GM21381 (cell line): Measurements from ENCODE around the gene IL27RA.
A peak's percentile ranks its signal among the peaks of the same experiment; 100 is the strongest.

Experiments
- ATAC-seq: cut with Tn5 transposase; IDR thresholded peaks from one replicate; pipeline ENCODE4 v1.9.1; 2021; ENCODE audit warnings: mild to moderate bottlenecking, moderate library complexity; ENCODE audit not compliant: unreplicated experiment

IL27RA gene

DNA sequence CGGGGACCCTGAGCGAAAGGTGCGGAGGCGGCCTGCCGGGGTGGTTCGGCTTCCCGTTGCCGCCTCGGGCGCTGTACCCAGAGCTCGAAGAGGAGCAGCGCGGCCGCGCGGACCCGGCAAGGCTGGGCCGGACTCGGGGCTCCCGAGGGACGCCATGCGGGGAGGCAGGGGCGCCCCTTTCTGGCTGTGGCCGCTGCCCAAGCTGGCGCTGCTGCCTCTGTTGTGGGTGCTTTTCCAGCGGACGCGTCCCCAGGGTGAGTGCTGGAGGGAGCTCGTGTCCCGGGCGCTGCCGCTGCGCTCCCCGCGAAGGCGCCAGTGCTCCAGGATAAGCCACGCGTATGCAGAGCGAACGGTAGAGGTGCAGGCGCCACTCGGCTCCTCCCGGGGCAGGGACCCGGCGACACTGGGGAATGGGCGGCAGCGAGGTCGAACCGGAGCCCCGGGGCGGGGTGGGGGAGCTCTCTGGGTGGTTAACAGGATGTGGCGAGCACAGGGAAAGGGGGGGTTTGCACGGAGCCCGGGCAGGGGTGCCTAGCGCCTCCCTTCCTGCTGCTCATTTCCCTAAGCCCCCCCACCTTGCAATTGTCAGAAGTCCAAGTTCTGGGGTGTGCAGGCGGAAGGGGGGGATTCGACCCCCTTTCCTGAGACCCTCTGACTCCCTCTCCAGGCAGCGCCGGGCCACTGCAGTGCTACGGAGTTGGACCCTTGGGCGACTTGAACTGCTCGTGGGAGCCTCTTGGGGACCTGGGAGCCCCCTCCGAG is at the start of gene IL27RA:
IL27RA (plus strand) TSS at position 44 of the 762 bp plus-strand sequence; CDS start at position 155, 111 bp downstream.
- ATAC-seq: no peak

GRCh38 chr19:13981988-13982501 is 49.5 kb upstream of the IL27RA start:
- no peak for ATAC-seq

GRCh38 chr19:13982773-13983172 is 48.8 kb upstream of the IL27RA start:
- ATAC-seq: no peak

- ATAC-seq: no peak
Observed at GRCh38 chr19:13983213-13983889, 48.2 kb upstream of the IL27RA start.

DNA sequence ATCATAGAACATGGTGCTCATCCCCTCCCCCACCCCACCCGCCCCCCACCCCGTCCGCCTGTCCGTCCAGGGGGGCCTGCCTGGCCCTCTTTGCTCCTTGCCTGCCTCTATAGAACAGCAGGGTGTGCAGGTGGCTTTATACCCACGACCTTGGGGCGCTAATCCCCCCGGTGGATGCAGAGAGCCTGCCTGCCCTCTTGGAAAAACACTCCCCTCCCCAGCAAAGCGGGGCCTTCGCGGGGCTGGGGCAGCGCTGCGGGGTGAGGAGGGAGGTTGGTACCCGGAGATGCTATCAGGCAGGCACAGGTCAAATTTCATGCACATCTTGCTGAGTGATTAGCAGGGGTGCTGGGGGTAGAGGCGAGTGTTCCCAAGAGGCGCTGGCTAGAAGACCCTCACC is 47.4 kb upstream of the IL27RA start:
- no peak for ATAC-seq

DNA sequence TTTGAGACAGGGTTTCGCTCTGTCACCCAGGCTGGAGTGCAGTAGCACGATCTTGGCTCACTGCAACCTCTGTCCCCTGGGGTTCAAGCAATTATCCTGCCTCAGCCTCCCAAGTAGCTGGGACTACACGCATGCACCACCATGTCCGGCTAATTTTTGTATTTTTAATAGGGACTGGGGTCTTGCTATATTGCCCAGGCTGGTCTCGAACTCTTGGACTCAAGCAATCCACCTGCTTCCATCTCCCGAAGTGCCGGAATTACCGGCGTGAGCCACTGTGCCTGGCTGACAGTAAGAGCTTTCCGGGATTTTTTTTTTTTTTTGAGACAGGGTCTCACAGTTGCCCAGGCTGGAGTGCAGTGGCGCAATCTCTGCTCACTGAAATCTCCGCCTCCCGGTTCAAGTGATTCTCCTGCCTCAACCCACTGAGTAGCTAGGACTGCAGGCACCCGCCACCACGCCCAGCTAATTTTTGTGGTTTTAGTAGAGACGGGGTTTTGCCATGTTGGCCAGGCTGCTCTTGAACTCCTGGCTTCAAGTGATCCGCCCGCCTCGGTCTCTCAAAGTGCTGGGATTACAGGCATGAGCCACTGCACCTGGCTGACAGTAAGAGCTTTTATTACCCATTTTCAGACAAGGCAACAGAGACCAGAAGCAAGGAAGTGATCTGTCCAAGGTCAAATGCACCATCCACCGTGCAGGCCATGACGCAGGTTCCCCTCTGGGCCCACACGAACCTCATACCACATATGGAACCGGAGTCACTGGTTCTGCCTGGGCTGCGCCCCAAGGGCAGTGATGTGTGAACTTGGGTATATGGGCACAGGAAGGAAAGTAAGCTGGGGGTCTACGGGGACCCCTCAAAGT is 46.5 kb upstream of the IL27RA start:
- ATAC-seq: no peak

DNA sequence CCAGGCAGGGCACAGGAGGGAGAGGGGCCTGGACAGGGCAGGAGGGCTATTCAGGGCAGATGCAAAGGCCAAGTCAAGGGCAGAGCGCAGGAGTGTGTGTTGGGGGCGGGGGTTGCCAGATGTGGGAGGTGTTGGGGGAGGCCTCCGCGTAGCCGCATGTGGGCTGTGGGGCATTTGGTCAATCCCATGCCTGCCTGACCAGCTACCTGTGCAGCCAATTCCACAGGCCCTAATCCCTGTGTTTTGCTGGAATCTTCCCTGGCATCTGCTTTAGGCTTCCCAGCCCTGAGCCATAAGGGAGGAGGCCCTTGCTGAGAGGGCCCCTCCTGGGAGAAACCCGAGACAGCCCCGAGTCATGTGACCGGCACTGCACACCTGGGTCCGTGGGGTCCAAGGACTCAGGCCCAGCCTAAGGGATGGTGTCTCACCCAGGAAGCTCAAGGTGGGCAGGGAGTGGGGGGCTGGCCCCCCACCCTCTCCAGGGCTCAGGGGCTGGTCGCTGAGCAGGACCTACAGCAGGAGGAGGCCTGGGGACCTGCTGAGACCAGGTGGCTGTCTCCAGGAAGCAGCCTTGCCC is 45.7 kb upstream of the IL27RA start:
- ATAC-seq: no peak

DNA sequence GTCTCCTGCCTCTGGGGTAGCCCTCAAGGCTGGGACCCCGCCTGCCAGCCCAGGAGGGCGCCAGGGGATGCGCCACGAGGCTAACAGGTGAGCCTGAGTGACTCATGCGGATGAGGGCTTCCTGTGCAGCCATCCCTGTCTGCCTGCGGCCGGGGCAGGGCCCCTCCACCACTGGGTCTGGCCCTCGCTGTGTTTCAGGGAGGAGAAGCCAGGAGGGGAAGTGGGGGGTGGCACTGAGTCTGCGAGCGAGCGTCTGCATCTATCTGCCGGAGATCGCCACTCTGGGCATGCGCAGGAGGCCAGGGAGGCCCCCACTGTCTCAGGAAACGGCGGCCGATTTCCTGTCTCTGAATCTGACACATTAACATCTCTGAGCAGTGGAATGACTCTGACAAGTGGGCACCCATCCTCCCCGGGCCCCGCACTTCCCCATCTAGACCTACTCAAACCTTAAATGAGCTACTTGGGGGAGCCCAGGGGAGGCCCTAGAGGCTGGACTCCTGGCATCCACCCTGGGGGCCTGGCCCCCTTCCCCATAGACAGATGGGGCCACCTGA is 45.1 kb upstream of the IL27RA start:
- peak; percentile 81 for ATAC-seq

DNA sequence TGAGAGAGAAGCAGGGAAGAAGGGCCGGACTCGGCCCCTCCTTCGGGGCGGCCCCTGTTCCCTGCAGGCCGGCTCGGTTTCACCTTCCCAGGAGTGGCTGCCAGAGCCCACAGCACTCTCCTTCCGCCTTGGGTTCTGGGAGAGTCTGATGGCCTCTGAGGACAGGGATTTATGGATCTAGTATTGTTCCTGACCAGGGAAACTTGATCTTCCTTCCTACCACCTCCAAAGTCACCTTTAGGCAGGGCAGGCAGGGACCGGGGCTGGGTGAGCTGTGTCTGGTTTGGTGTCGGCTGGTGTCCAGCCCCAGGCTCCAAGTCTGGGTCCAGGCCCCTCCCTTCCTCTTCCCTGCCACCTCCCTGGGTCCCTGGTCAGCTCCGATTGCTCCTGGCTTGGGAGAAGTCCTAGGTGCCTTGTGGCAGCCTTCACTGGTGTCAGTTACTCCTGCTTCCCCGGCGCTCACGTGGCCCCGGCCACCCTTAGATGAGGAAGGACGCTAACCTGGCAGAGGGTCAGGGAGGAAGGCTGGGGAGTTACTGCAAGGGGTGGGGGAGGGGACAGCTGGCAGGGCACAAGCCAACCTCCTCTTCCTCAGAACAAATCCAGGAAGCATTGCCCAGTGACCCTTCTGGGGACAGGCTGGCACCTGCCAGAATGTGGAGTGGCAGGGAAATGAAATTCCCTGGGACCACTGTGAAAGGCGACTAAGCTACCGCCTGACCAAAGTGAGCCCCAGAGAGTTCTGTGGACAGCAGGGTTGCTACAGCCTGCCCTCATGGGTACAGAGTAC is 44.3 kb upstream of the IL27RA start:
- ATAC-seq: no peak

DNA sequence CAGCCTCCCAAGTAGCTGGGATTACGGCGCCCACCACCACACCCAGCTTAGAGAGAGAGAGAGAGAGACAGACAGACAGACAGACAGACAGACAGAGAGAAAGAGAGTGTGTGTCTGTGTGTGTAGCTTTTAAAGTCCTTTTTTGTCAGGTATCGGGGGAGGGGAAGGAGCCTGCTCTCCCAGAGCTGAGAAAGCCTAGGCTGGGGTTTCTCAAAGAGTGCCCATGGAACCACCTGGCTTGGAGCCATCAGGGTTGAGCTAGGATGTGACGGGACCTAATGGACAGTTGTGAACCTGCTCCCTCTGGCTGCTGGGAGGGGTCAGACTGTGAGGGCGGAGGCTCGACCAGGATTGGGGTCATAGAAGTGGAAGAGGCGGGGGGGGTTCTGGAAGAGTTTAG is 42.1 kb upstream of the IL27RA start:
- ATAC-seq: no peak

DNA sequence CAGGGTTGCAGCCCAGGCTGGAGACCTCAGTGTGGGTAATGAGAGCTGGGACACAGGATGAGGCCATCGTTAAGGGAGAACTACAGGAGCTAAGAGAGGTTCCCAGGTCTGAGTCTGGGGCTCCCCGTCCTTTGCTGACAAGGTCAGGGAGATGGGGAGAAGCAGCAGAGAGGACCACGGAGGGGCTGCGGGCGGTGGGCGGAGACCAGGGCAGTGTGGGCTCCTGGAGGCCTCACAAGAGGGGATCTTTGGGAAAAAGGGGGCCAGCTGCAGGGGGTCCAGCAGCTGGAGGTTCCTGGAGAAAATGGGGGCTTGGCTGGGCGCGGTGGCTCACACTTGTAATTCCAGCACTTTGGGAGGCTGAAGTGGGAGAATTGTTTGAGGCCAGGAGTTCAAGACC is 41.5 kb upstream of the IL27RA start:
- no peak for ATAC-seq

GRCh38 chr19:13992025-13992424 is 39.5 kb upstream of the IL27RA start:
- ATAC-seq: no peak

DNA sequence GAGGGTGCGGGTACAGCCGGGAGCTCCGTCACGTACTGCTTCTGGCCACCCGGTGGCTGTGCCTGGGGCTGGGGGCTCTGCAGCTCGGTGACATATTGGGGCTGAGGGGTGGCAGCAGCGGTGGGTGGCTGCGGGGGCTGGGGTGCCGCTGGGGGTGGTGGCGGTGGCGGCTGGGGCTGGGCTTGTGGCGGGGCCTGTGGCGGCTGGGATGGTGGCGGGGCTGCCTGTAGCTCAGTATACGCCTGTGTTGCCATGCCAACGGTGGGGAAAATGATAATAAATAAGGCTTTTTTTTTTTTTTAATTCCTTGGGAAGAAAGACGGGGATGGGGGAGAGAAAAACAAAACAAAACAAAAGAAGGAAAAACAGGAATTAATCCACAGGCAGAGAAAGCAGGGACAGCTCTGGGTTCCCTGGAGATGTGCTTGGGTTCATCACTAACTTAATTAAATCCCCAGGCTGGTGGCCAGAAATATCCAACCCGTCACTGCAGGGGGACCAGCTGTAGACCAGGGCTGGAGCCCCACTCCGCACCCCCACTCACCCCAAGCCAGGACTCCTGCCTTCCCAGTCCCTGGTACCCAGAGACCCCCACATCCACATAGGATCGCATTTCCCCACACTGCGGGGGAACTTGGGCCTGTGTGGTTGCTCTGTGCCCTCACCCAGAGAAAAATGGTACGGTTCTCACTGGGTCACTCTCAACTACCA is 37.8 kb upstream of the IL27RA start:
- ATAC-seq: no peak

GRCh38 chr19:13995017-13995728 is 36.4 kb upstream of the IL27RA start:
- ATAC-seq: no peak

- no peak for ATAC-seq
Observed at GRCh38 chr19:13995878-13996765, 35.4 kb upstream of the IL27RA start.

DNA sequence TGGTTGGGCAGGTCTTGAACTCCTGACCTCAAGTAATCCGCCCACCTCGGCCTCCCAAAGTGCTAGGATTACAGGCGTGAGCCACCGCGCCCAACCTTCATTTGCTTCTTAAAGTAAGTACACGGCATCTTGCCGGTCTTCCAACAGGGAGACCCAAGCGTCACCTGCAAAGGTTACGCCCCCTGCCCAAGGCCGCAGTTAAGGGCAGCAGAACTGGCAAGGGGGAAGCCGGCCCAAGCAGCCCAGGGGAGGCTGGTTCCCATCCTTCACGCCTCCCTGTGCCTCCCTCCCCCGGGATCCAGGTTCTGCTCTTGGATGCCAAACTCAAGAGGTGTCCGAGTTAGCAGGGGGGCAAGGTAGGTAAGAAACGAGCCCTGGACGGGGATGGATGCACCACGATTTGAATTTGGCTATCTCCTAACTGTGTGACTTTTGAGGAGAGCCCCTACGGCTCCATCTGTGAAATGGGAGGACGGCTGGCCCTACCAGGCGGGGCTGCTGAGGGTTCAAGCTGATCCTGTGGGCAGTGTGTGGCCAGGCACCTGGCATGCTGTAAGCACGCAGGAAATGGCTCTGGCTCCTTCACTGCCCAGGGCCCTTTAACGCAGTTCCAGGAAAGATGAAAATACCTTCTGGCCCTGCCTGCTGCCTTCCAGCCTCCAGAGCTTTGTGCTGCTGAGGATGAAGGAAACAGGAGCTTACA is 34.5 kb upstream of the IL27RA start:
- ATAC-seq: no peak

DNA sequence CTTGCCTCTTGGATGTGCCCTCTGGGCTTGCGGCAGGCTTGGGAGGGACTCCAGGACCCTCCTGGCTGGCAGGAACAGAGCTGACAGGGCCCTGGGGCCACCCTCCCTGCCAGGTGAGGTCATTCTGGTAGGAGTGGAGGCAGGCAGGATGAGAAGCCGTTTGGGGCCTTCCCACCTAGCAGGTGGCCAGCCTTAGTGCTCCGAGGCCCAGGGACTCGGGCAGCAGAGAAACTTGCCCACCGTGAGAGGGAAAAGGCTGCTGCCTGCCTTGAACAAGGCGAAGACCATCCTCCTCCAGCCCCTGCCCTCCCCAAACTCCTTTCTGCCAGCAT is 34.0 kb upstream of the IL27RA start:
- ATAC-seq: no peak
